HG03175 (cell line): ENCODE measurements around the gene FOXP4.

Experiments used
- ATAC-seq: cut with Tn5 transposase; IDR thresholded peaks from one replicate; pipeline ENCODE4 v1.9.1; 2021; ENCODE audit warnings: mild to moderate bottlenecking, moderate library complexity; ENCODE audit not compliant: unreplicated experiment

FOXP4 gene

DNA sequence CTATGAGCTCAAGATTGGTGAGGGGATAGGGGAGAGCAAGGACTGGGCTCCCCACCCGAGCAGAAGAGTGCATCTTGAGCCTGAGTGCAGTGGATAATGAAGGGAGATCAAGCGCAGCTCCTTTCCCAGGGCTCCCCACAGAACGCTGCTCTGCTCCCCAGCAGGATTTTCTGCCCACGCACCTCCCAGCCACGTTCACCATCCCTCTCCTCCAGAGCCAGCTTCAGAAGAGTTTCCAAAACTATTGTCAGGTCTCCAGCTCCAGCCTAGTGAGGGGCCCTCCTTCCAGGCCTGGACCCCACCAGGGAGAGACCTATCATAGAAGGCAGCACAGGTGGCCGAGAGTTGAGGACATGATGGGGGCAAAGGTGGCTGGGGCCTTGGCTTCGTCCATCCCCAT, 34.5 kb downstream of the FOXP4 start:
- no peak for ATAC-seq

DNA sequence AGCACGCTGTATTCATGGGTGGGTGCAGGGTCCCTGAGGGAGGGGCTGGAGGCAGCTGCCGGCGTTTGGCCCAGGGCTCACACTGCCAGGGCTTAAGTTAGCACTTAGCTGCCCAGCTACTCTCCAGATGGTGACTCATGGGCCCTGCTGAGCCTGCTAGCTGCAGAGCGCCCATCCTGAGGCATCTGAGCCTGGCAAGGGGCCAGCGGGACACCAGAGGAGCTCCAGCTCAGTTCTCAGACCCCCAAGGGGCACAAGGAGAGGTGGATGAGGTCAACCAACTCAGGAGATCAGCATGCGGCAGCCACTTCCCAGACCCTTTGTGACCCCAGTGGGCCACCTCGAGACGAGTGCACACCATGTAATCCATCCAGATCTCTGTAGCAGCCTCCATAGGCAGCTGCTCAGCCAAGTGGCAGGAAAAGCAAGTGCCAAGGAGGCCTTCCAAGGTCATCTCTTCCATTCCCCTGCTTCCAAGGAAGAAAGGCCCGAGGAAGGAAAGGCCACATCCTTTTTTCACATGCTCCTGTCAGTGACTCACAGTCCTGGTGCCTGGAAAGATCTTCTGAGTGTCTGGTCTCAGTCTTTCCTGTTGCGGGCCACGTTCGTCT, 35.3 kb downstream of the FOXP4 start:
- no peak for ATAC-seq

DNA sequence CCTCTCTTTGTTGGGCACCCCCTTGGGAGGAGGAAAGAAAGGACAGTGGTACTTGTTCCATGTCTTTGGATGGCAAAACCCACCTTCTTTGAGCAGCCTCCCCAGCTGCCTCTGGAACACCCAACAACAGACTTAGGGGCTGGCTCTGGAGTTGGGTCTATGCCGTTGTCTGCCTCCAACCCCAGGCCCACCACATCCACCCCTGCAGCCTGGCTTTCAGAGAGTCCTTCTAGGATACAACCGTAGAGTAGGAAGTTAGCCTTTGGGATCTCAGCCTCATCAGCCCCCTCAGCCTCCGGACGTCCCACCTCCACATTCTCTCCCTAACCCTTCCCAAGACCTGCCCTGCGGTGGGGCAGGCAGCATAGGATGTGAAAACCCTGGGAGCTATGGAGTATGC, 36.4 kb downstream of the FOXP4 start:
- no peak for ATAC-seq

DNA sequence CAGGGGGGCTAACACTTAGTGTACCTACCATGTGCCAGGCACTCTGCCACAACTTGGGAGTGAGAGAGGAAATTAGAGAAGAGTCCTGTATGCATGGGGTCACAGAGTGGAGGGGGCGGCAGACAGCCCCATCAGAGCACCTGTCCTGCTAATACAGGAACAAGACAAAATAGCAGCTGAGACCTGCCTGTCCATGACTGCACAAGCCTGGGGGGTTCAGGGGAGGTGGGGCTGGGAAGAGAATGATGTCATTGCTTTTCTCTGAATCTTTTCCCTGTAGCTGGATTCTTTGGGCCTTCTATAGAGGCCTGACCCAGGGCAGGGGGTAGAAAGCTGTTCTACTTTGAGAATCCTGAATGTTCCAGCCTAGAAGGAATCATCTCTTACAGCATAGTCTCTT, 37.4 kb downstream of the FOXP4 start:
- no peak for ATAC-seq

DNA sequence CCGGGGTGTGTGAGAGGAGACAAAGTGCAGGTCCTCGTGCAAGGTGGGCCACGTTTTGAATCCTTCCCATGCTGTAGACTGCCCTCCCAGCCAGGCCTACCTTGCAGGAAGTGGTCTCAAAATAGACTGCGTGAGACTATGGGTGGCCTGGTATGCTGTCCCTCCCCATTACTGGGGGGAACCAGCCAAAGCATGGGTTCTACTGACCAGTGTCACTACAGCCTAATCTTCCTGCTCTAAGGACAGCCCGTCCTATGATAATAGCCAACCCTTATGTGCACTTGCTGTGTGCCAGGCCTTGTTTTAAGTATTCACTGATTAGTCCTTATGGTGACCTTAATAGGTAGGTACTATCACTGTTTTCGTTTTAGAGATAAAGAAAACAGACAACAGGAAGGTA, 38.0 kb downstream of the FOXP4 start:
- no peak for ATAC-seq

DNA sequence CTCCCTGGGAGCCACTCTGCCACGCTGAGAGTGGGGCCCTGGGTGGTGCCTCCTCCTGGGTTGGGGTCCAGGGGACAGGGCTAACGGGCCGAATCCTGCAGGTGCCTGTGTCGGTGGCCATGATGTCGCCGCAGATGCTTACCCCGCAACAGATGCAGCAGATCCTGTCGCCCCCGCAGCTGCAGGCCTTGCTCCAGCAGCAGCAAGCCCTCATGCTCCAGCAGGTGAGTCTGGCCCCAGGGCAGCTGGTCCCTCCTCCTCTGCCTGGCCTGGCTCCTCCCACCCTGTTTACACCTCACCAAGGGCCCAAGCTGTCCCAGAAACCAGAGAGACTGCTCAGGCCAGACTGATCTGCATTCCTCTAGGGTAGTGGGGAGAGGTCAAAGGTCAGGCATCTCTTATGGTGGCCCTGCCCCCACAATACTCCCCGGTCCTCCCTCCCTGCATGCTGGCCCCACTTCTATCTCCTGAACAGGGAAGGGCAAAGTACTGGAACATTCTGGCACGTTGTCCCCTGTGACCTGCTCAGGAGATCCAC, 38.6 kb downstream of the FOXP4 start:
- ATAC-seq: no peak

DNA sequence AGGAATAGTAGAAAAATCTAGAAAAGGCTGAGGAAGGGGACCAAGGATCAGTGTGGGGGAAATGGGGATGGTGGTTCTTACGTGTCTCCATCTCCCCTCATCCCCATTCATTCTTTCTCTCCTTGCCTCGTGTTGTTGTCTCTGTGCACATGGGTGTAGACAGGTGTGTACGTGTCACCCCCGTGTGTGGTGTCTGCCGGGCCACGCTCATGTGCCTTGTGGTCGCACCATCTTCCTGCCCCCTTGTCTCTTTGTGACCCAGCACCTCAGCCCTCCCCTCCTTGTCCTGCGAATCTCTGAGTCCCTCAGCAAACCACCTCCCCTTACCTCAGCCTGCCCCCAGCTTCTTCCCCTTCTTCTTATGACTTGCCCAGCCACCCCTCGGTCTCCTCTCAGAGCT, 39.4 kb downstream of the FOXP4 start:
- ATAC-seq: no peak

DNA sequence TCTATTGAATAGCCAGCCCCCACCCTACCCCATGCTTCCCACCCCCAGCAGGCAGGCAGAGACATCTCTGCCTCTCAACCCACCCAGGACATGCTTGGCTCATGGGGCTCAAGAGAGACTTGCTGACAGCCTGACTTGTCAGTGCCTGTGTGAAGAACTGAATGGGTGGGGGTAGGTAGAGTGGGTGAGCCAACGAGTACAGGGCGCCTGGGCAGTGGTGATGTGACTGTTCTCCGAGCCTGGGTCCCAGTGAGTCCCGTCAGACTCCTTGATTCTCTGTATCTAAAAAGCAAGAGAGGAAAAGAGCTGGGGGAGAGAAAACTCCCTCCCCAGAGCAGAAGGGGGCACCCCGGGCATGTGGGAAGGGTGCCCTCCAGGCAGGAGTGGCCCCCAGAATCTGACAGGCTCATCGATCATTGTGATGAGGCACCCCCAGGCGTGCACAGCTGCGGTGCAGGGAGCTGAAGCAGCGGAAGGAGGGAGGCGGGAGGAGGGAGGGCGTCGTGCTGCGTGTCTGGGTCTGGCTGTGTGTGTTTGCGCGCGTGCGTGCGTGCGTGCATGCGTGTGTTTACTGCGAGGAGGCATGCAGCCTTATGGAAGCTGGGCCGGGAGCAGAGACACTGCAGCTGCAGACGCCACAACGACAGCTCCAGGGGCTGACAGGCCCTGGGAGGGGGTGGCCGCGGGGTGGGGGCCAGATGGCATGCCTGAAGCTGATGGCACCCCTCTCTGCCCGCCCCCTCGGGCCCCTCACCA, 40.2 kb downstream of the FOXP4 start:
- no peak for ATAC-seq

DNA sequence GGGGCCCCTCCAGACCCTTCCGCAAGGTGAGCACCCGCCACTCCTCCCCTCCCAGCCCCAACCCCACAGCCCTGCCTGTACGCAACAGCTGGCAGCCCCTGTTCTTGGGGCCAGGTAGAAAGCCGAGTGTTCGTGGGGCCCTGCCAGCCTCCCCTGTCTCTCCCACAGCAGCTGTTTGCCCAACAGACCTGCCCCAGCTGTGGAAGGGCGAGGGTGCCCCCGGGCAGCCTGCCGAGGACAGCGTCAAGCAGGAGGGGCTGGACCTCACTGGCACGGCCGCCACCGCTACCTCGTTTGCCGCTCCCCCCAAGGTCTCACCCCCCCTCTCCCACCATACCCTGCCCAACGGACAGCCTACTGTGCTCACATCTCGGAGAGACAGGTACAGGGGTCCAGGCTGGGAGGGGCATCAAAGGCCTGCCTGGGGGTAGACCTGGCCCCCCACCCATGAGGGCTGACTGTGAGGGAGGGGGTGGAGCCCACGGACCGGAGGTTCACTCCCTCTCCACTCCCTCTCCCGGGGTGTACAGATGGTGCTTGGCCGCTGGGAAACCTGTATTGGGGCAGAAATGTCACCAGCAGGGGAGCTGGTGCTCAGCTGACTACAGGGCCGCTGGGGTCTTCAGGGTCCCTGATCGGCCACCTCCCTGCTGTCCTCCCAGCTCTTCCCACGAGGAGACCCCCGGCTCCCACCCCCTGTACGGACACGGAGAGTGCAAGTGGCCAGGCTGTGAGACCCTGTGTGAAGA, 41.1 kb downstream of the FOXP4 start:
- ATAC-seq: no peak

DNA sequence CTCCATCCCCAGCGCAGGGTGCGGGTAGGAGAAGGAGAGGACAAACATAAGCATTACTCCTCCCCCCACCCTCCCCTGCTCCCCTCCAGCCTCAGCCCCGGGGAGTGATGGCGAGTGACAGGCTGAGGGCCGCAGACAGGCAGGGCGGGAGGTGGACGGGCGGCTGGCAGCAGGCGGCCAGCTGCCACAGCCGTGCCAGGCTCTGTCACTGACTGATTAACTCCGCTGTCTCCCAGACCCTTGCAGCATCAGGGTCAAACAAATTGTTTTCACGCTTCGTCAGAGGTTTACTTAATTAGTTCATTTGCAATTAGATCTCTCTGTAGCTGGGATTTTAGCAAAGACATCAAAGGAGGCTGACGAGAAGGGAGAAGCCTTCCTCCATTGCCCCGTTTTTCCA, 41.9 kb downstream of the FOXP4 start:
- ATAC-seq: no peak

DNA sequence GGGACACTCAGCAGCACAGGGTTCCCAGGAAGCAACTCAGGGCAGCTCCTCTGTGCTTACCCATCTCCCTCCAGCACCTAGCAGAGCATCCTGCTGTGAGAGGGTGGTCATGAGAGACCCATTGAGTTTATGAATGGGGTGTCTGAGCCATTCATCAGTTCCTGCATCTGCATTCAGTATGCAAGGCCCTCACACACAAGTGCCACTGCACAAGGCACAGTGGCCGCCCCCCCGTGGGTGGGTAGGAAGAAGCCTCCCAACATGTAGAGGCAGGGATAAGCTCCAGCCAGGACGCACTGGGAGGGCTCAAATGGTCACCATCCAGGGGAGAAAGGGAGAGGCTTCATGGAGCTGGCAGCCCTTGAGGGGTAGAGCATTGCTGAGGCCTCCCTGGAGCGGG, 43.0 kb downstream of the FOXP4 start:
- ATAC-seq: no peak

DNA sequence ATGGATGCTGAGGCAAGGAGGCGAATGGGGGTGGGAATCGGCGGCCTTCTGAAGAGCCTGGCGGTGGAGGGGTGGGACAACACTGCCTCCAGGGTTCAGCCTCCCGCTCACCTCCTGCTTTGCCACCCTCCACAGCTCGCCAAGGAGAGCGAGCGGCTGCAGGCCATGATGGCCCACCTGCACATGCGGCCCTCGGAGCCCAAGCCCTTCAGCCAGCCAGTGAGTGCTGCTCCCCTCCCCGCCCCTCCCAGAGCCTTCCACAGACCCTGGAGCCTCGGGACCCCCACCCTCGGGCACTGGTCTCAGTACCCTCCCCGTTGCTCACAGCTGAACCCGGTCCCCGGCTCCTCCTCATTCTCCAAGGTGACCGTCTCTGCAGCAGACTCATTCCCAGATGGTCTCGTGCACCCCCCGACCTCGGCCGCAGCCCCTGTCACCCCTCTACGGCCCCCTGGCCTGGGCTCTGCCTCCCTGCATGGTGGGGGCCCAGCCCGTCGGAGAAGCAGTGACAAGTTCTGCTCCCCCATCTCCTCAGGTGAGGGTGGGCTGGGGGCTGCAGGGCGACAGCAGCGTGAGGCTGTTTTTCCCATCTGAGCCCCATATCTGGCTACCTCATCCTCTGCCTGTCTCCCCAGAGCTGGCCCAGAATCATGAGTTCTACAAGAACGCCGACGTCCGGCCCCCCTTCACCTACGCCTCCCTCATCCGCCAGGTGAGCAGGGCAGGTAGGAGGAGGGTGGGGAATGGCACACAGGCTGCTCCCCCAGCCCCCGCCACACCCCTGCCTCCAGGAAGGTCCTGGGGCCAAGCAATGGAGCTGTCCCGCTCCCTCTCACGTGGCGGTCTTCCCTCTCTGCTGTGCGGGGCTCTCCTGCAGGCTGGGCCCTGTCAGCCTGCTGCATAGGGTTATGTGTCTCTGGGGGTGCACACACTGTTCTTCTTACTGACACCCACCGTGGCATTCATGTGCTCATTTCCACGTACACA, 43.7 kb downstream of the FOXP4 start:
- ATAC-seq: no peak

DNA sequence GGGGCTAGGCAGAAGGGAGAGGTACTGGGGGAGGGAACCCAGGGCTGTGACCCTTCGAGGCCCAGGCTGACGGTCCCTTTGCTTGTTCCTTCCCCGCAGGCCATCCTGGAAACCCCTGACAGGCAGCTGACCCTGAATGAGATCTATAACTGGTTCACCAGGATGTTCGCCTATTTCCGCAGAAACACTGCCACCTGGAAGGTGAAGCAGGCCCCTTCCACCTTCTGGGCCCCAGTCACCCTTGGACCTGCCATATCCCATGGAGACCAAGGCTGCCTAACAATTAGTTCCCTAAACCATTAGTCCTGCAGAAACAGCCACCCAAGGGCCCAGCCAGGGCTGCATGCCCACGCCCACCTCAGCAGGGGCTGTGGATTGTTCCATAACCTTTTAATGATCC, 44.9 kb downstream of the FOXP4 start:
- no peak for ATAC-seq

DNA sequence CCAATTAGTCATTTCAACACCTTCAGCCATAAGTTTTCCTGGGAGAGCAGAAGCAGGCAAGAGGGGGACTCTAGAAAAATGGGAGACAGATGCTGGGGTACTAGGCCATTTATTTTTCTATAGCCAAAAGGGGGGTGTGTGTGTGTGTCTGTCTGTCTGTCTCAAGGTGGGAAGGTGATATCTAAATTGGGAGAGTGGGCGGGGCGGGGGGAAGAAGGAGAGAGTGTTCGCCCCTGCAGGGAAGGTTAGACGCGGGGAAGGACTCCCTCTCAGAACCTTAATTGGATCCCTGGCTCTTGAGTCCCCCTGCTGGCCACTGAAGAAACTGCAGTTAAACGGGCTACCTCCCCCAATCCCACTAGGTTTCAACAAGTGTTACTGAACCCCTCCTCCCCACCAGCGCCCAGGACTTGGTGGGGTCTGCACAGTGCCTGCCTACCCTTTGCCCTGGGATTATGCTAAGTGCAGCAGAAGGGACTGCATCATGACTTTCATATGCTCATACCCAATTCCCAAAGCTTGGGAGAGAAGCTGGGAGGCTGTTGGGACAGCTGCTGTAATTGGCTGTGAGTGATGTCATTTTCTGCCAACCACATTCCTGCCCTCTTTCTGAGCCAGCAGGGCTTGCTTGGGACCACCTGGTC, 45.8 kb downstream of the FOXP4 start:
- no peak for ATAC-seq

DNA sequence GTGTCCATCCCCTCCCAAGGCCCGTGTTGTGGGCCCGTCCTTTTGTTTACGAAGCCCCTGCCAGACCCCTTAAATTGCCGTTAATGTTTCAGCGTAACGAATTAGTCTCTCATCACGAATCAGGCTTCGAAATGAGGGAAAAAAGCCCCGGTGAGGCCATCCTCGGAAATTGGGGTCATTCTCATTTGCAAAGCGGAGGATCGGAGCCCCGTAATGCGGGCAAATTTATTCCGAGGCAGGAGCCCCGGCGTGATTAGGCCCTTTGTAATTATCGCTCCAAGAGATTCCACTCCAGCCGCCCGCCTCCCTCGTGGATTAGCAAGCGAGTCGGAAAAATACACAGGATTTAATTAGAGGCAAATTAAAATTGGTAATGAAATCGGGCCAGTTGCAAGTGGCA, 47.2 kb downstream of the FOXP4 start:
- no peak for ATAC-seq

DNA sequence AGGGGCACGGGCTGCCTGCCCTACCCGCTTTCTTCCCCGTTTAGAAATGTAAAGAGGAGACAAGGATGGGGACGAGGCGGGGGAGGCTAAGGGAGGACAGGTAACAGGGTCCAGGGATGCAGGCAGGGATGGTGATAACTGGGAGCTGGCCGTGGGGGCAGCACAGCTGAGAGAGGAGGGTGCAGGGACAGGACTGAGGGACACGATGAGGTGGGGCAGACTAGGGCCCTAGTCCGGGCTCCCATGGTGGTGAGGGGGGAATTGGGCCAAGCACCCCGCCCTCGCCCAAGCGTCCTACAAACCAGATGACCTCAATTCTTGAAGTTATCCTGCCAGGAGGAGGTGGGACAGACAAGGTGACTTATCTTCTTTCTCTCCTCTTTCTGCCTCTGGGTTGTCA, 47.7 kb downstream of the FOXP4 start:
- no peak for ATAC-seq

DNA sequence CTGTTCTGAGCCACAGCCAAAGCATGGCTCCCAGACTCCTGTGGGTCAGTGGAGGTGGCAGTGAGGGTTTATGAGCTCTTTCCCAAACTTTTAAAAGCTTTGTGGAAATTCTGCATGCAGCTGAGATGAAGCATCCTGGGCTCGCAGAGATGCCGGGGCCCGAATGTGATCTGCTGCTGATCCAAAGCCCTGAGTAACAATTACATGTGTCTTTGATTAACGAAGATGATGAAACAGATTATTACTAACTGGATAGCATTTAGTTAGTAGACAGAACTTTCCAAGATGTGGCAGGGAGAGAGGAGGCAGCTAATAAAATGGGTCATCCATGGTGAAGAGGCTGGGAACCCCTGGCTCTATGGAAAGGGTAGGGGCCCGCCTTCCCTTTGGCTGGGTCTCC, 48.1 kb downstream of the FOXP4 start:
- ATAC-seq: no peak

DNA sequence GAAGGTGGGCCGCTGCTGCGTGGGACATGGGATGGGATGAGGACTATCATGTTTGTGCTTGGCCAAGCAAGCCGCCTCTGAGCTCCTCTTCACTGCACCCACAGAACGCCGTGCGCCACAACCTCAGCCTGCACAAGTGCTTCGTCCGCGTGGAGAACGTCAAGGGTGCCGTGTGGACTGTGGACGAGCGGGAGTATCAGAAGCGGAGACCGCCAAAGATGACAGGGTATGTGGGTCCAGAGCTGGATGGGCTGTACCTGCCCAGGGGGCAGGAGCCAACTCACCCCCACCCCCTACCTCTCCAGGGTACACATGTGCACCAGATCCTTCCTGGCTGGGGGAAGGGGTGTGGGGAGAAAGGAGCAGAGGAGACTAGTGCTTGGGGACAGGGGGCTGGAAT, 48.6 kb downstream of the FOXP4 start:
- no peak for ATAC-seq

DNA sequence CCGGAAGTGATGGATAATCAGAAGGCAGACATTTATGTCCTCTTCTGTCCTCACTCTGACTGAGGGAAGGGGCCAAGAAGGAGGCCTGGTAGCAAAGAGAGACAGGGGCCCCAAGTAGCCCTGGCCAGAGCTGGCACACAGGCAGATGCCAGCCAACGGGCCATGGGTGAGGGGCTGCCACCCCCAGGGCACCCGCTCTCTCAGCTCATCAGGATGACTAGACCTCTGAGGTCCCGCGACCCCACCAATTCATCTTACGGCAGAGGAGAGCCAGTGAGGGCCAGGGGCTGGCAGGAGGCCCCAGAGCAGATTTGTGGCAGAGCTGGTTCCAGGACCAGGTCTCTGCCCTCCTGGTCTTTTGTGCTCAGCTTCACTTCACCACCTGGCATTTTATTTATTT, 49.0 kb downstream of the FOXP4 start:
- ATAC-seq: no peak

DNA sequence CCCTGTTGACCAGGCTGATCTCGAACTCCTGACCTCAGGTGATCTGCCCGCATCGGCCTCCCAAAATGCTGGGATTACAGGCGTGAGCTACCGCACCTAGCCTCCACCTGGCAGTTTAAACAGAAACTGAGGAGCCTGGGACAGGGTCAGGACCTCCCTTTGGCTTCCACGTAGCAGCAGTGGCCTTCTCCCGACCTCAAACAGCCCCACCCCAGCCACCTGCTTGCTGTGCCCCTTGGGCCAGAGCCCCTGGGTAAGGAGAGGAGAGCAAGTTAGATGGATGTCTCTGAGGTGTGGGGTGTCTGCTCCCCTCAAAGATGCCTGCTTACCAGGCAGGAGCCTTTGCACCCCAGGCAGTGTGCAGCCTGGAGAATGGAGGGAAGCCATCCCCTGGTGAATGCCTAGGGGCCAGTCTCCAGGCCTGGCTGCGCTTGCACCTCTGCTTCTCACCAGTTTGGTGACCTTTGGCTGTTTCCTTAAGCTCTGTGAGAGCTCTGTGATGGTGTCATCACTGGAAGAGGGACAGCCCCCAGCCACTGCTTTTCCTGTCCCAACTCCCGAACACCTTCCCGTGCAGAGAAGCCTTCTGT, 50.0 kb downstream of the FOXP4 start:
- ATAC-seq: no peak
